Amygdala (tissue), 56 donors: Measurements from ENCODE around the gene HOXA3.

ENCODE experiments used
- DNase-seq, 56 donors: peaks; one replicate each; lab custom pipeline; 2025; lab: John Stamatoyannopoulos, UW

HOXA3 gene

GRCh38 chr7:27151931-27152815 lies at the start of gene HOXA3:
HOXA3 (minus strand) TSS chr7:27152583; CDS start chr7:27110640, 41,943 bp downstream.
- no peak for DNase-seq

GRCh38 chr7:27201580-27202017 lies 49.2 kb upstream of the HOXA3 start:
- no peak for DNase-seq

GRCh38 chr7:27200761-27201579 lies 48.6 kb upstream of the HOXA3 start:
- peak in 1 of 56 donors; percentile 10 for DNase-seq

- no peak for DNase-seq
Observed at GRCh38 chr7:27199849-27200760, 47.7 kb upstream of the HOXA3 start, which contains the start of gene HOXA13. HOXA13 (minus strand) TSS chr7:27200091; CDS start chr7:27200077, 14 bp downstream.

- no peak for DNase-seq
Observed at GRCh38 chr7:27198871-27199801, 46.8 kb upstream of the HOXA3 start.

- no peak for DNase-seq
Observed at GRCh38 chr7:27198138-27198841, 45.9 kb upstream of the HOXA3 start.

- DNase-seq, result no peak
Observed at GRCh38 chr7:27197137-27198042, 45.0 kb upstream of the HOXA3 start.

GRCh38 chr7:27196287-27196767 lies 43.9 kb upstream of the HOXA3 start:
- peak in 50 of 56 donors; percentile 1 to 89 (median 34) for DNase-seq

- DNase-seq, result no peak
Observed at GRCh38 chr7:27194686-27195379, 42.5 kb upstream of the HOXA3 start.

GRCh38 chr7:27194002-27194352 lies 41.6 kb upstream of the HOXA3 start:
- DNase-seq, result no peak

- DNase-seq, result no peak
Observed at GRCh38 chr7:27193335-27194001, 41.1 kb upstream of the HOXA3 start.

- no peak for DNase-seq
Observed at GRCh38 chr7:27192546-27193334, 40.4 kb upstream of the HOXA3 start.

GRCh38 chr7:27191833-27192545 lies 39.6 kb upstream of the HOXA3 start:
- DNase-seq, result no peak

GRCh38 chr7:27191161-27191731 lies 38.9 kb upstream of the HOXA3 start:
- no peak for DNase-seq
